Activated CD8-positive, alpha-beta memory T cell treated with anti-CD3 and anti-CD28 coated beads for 4 hours (primary cell): ENCODE results near the gene VCX2.
"Not testable (repeated sequence)": the region's sequence is repeated elsewhere in the genome, so short reads cannot be mapped to it uniquely, and the experiment has no call there.

Experiments
- DNase-seq, 2 donors: peaks; one replicate each; pipeline ENCODE4 v3.0.0-alpha.2; 2020; ENCODE audit warnings: low read depth in 2 of 2

VCX2 gene

DNA sequence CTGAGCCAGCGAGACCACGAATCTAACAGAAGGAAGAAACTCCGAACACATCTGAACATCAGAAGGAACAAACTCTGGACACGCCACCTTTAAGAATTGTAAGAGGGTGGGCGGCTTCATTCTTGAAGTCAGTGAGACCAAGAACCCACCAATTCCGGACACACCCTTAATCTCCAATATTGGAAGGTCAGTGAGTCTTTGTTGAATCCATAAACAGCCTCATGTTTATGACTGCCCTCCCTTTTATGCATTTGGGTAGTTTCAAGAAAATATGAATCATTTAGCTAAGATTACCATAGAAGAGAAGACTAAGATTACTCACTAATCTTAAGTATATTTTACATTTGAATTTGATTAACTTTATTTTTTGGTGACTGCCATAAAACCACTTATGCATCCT is 48.5 kb downstream of the VCX2 start:
- DNase-seq, result no peak

GRCh38 chrX:8121391-8121790 is 49.7 kb downstream of the VCX2 start:
- not testable (repeated sequence) for DNase-seq
